GM19025 (cell line): ENCODE results near the gene ADAD2.

ENCODE experiments used
- ATAC-seq: cut with Tn5 transposase; IDR thresholded peaks from one replicate; pipeline ENCODE4 v1.9.1; 2021; ENCODE audit warnings: mild to moderate bottlenecking, low read depth, moderate library complexity; ENCODE audit not compliant: unreplicated experiment

Gene ADAD2

DNA sequence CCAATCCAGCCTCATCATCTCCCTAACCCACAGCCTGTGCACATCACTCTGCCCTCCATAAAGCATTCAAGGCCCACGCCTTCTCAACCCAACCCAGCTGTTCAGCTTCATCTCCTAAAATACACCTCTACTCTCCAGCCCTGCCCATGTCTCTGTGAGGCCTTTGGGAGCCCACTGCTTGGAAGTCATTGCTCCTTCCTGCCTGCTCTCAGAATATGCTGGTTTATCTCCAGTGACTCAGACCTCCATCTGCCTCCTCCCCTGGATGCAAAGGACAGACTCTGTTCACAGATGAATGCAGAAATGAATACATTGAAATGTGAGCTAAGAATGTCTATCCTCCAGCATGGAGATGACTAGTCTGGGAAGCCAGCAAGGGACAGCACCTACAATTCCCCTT is 29.9 kb downstream of the ADAD2 start:
- no peak for ATAC-seq

GRCh38 chr16:84223456-84223855 is 32.5 kb downstream of the ADAD2 start:
- ATAC-seq, result no peak

DNA sequence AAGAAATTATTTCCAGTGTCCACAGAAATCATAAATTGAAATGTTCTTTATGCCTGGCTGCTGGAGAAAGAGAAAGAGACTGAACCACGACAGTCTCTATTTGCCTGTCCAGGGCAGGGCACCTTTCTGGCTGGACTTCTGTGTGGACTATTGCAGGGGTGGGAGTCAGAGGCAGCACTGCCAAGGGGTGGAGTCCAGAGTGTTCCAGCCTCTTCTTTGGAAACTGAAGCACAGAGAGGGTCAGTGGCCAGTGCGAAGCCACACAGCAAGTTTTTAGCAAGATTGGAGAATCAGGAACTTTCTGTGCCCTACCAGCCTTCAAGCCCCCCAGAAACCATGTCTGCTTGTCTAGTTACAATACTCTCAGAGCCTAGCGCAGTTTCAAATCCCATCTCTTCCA is 33.6 kb downstream of the ADAD2 start:
- no peak for ATAC-seq

GRCh38 chr16:84225126-84225525 is 34.2 kb downstream of the ADAD2 start:
- ATAC-seq, result no peak

DNA sequence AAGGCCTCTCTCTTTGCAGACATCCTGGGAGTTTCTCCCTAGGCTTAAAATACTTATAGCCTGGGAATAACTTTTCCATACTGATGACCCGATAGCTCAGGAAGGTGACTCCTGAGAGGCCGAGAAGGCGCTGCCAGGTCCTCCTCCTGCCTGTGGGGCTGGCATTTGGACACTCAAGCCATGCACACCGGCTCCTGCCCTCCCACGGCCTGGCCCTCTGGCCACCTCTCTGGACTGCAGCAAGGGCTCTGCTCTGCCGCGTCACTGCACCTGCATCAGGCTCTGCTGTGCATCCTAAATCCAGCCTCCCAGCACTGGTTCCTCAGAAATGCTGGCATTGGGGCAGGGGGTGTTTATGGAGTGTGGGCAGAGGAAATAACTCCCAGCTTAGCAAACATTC is 34.6 kb downstream of the ADAD2 start:
- no peak for ATAC-seq

GRCh38 chr16:84226026-84226425 is 35.1 kb downstream of the ADAD2 start:
- no peak for ATAC-seq

- no peak for ATAC-seq
Observed at GRCh38 chr16:84227548-84227947, 36.6 kb downstream of the ADAD2 start.

DNA sequence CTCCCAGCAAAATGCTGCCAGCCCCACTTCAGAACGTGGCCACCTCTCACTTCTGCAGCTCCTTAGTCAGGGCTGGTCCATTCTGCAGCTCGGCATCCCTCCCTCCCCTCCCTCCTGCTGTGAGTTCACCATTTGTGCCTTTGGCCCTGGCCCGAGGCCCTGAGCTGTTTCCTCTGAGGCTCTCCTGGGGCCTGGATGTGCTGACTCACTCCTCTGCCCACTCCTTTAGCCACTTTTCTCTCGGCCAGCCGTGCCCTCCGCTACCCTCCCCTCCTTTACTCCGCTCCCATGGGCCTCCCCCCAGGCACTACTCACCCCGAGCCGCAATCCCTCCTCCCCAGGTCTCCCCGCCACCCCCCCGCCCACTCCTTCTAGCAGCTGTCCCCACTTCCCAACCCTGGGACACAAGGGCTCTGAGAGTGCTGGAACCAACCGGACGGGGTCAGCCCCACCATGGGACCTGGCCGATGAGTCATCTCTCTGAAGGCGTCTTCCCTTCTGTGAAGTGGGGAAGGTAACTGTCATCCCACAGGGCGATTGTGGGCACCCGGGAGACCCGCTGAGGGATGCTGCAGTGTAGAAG is 37.4 kb downstream of the ADAD2 start:
- ATAC-seq, result no peak

DNA sequence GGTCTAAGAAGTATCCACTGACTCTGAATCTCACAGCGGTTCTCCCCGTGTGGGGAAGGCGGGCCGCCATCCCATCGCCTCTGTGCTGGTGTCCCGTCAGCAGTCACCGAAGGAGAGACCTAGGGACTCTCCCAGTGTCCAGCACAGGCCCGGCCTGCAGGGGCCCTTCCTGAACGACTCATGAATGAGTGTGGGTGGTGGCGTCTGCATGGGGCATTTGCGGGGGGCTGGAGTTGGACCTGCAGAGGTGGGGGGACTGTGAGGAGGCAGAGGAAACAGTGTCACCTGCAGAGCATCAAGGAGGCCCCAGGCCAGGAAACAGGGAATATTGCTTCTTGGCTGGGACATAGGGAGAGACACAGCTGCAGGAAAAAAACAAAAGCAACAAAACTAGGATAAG is 38.5 kb downstream of the ADAD2 start:
- no peak for ATAC-seq

GRCh38 chr16:84232060-84232459 is 41.1 kb downstream of the ADAD2 start:
- no peak for ATAC-seq

GRCh38 chr16:84232969-84233368 is 42.0 kb downstream of the ADAD2 start:
- no peak for ATAC-seq

DNA sequence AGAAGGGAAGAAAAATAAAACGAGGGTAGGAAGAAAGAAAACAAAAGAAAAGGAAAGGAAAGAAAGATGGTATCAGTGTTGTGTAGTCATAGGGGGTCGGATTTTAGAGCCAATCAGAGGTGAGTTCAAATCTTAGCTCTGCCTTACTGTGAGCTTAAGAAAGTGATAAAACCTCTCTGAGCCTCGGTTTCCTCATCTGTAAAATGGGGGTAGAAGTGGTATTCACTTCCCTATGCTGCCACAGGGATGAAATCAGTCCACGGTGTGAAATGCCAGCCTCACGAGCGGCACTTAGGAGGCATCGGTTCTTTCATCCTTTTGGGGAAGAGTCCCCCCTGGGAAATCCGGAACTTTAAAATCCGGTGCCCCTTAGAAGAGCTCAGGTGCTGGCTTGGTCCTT is 42.8 kb downstream of the ADAD2 start:
- ATAC-seq, result no peak

DNA sequence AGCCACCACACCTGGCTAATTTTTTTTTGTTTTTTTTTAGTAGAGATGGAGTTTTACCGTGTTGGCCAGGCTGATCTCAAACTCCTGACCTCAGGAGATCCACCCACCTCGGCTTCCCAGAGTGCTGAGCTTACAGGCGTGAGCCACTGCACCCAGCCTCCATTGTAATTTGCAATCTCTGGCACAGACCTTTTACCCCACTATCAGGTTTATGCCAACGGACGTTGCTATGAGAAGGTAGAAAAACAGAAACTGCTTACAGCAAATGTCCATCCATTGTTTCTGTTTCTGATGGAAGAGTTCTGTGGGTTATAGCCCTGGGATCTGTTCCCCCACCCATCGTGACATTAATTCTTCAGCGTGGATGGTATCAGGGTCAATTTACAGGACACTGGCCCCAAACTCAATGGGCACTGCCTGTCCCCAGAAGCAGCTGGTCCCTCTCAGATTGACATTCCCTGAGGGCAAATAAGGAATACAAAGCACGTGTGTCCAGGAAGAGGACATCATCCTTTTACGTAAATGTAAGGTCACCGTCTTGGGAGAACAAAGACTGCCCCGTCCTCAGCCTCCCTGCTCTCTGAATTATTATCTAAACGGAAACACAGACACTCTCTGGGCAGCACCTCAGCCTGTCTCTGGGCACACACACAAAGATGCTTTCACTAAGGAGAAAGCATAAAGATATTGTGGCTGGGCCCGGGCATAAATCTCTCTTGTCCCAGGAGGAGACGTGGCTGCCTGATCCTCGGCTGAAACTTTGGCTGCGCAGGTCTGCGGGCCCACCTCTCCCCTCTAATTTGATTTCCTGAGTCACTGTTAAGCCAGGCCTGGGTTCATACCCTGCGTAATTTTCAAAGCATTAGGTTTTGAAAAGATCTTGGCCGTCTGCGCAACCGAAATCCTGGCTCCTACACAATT is 43.6 kb downstream of the ADAD2 start:
- ATAC-seq, result no peak

- no peak for ATAC-seq
Observed at GRCh38 chr16:84236671-84237070, 45.7 kb downstream of the ADAD2 start.

GRCh38 chr16:84237994-84238750 is 47.2 kb downstream of the ADAD2 start:
- ATAC-seq, result no peak

DNA sequence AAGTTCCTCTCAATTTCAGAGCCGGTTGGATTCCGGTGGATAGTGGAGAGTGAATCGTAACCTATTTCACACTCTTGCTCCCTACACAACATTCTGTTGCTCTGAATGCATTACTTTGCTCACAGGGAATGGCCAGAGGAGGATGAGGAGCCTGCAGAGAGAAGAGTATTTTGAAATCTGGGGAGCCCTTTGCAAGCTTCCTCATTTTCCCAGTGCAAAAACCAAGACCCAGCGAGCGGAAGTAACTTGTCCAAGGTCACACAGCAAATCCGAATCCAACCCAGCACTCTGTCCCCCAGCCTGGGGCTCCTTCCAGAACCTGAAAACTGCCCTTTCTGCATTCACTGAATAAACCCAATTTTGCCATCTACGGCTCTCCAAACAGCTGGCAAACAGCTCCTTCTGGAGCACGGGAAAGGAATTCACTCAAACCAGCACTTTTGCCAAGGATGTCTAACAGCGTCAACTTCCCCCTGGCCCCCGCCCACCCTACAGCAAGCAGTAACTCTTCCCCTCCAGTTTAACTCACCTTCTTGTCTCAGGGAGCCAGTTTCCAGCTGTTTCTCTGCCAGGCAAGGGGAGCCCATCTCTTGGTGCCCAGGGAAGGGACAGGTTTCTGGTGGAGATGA is 48.3 kb downstream of the ADAD2 start:
- no peak for ATAC-seq

DNA sequence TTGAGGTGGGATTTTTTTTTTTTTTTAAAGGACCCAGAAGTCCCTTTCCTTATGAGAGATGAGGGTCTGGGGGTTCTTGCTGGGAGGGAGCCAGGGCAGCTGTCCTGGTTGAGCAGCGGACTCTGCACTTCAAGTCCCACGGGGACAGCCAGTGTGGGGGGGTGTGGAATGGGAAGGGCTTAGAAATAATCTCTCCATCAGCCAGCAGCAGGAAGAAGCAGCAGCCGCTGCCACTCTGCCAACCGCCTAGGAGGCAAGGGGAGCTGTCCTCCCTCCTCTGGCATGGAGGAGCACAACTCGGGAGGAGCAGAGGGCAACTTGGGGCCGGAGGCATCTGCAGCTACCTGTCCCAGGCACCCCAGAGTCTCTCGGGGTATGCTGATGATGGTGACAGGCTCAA is 49.0 kb downstream of the ADAD2 start, which contains the start of gene KCNG4:
Gene KCNG4, minus strand, starts transcription at position 104 of the 400 bp plus-strand sequence. CDS start 2,527 bp downstream, outside the sequence.
- ATAC-seq, result no peak

DNA sequence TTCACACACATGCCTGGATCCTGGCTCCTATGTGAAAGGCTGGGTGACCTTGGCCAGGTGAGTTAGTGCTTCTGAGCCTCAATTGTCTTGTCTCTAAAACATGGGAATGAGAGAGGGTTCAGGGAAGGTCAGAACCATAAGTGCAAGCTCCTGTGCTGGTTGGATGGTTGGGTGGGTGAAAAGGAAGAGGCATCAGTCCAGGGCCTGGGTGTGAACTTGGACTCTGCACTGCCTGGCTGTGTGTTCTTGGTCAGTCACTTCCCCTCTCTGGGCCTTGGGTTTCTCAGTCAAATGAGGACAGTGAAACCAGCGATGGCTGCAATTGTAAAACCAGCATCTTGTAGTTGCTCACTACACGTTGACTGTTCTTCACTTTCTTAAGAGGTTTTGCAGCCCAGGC is 49.5 kb downstream of the ADAD2 start:
- no peak for ATAC-seq

GRCh38 chr16:84241778-84242177 is 50.8 kb downstream of the ADAD2 start:
- no peak for ATAC-seq

- no peak for ATAC-seq
Observed at GRCh38 chr16:84242839-84243238, 51.9 kb downstream of the ADAD2 start.

GRCh38 chr16:84243732-84244131 is 52.8 kb downstream of the ADAD2 start:
- no peak for ATAC-seq
